Measurements from ENCODE around the gene ZNF780A.
"Not testable (repeated sequence)": the region's sequence is repeated elsewhere in the genome, so short reads cannot be mapped to it uniquely, and the experiment has no call there.

The ZNF780A gene

DNA sequence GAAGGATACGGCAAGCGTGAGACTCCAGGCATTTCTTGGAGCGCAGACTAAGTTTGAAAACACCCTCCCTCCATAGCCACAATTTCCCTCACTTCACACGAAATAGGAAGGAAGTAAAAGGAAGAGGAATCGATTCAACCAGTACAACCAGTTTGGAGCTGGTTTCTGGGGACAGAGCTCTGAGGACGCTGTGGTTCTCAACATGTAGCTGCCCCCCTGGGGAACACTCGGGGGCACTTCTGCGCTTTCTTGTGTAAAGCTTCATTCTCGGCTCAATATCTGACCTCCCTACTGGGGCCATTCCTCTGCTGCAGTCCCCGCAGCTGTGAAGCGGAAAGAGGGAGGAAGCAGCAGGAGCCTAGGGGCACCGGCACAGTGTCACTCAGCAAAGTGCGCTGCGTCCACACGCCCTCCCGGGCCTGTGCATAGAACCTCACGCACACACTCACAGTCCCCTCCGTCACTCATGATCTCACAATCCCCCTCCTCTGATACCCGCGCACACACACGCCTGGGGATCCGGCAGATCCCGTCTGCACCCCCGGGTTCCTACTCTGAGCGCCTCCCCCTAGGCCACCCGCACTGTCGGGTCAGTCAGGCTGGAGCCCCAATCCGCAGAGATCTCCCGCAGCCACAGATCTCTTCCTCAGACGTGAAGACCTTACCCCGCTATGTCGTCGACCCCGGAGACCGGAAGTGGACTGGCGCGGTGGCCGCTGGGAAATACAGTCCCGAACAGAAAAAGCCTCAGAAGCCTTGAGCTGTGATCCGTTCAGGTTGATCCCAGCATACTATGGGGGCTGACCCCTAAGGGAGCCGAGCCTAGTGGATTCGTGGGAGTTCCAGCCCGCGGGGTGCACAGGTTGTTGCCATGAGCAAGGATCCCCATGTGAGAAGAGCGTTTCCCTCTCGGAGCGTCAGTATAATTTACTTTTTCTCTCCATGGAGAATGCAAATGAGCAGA, at the start of gene ZNF780A:
Gene ZNF780A (minus strand): TSS at position 703 of the 964 bp plus-strand sequence. CDS start 6,190 bp downstream, outside the sequence.
- peak; percentile 49 for DNase-seq (ENCODE audit: low spot score)
- no peak for FAIRE-seq

DNA sequence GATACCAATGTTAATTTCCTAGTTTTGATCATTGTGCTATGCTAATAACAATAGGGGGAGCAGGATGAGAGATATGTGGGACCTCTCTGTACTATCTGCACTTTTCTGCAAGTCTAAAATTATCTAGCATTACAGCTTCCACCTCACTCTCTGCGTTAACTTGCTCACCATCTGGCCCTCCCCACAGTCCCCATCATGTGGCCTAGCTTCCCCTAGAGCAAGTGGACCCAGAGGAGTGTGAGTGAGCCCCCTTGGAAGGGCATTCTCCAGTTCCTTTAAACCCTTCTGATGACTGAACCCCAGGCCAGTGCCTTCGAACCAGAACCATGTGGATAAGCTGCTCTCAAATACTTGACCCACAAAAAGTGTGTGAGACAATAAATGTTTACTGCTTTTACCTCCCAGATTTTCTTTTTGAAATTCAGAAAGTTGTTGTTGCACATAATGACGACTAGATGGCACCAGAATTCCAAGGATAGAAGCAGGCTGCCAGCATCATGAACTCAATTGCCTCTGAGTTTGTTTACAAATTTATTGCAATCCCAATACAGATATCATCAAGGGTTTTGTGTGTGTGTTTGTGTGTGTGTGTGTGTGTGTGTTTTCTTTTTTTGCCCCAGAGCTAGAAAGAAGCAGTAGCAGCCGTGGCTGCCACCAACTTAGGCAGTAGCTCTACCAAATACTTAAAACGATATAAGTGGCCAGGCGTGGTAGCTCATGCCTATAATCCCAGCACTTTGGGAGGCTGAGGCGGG, 49.0 kb upstream of the ZNF780A start:
- FAIRE-seq, result peak; percentile 52
- DNase-seq (ENCODE audit: low spot score), result peak; percentile 43

GRCh38 chr19:40136818-40137217, 46.1 kb upstream of the ZNF780A start:
- no peak for FAIRE-seq
- no peak for DNase-seq (ENCODE audit: low spot score)

- FAIRE-seq, result no peak
- no peak for DNase-seq (ENCODE audit: low spot score)
These were observed 44.1 kb upstream of the ZNF780A start for GRCh38 chr19:40134866-40135265.

GRCh38 chr19:40133491-40133890, 42.7 kb upstream of the ZNF780A start:
- DNase-seq (ENCODE audit: low spot score) (no peak), FAIRE-seq (no peak)

DNA sequence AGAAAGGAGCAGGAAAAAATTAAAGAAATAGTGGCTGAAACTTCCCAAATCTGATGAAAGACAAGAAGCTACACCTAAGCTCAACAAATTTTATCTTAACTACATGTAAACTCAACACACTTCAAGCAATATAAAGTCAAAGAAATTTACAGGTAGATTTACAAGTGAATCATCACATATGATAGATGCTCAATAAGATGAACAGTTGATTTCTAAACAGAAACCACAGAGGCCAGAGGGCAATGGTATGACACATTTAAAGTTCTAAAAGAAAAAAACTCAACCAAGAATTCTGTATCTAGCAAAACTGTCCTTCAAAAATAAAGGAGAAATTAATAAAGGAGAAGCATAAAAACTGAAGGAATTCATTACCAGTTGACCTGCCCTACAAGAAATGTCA, 39.3 kb upstream of the ZNF780A start:
- DNase-seq (ENCODE audit: low spot score) (no peak), FAIRE-seq (no peak)

DNA sequence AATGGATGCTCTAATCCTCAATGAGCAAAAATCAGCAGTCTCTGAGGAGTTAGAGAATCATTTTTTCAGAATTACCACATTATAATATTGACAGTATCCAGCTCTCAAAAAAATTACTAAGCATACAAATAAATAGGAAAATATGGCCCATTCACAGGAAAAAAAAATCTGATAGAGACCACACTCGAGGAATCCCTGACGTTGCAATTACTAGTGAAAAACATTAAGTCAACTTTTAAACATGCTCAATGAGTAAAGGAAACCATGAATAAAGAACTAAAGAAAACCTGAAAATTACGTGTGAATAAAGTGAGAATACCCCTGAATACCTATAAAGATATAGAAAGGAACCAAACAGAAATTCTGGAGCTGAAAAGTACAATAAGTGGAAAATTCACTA, 38.7 kb upstream of the ZNF780A start:
- FAIRE-seq, result no peak
- DNase-seq (ENCODE audit: low spot score), result no peak

- DNase-seq (ENCODE audit: low spot score), result no peak
- no peak for FAIRE-seq
These were observed 38.2 kb upstream of the ZNF780A start for GRCh38 chr19:40128991-40129390.

GRCh38 chr19:40119380-40119779, 28.6 kb upstream of the ZNF780A start:
- FAIRE-seq, result no peak
- DNase-seq (ENCODE audit: low spot score), result no peak

DNA sequence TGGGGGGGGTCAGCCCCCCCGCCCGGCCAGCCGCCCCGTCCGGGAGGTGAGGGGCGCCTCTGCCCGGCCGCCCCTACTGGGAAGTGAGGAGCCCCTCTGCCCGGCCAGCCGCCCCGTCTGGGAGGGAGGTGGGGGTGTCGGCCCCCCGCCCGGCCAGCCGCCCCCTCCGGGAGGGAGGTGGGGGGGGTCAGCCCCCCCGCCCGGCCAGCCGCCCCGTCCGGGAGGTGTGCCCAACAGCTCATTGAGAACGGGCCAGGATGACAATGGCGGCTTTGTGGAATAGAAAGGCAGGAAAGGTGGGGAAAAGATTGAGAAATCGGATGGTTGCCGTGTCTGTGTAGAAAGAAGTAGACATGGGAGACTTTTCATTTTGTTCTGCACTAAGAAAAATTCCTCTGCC, 27.9 kb upstream of the ZNF780A start:
- DNase-seq (ENCODE audit: low spot score), result not testable (repeated sequence)

GRCh38 chr19:40116075-40116474, 25.3 kb upstream of the ZNF780A start:
- FAIRE-seq (no peak), DNase-seq (ENCODE audit: low spot score) (no peak)

More for the DNA sequence above, 27.9 kb upstream of the ZNF780A start:
- FAIRE-seq, result not testable (repeated sequence)

- not testable (repeated sequence) for FAIRE-seq; DNase-seq (ENCODE audit: low spot score)
These were observed 23.4 kb upstream of the ZNF780A start for GRCh38 chr19:40114119-40114518.

DNA sequence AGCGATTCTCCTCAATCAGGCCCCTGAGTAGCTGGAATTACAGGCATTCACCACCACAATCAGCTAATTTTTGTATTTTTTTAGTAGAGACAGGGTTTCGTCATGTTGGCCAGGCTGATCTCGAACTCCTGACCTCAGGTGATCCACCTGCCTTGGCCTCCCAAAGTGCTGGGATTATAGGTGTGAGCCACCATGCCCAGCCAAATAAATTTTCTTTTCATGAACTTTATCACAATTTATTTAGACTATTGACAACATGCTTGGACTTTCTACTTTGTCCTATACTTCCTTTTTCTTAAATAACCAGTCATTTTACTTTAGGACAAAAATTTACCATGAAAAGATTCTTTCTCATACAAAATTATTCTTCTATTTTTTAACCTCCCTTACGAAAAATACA, 21.5 kb upstream of the ZNF780A start:
- not testable (repeated sequence) for FAIRE-seq; DNase-seq (ENCODE audit: low spot score)

DNA sequence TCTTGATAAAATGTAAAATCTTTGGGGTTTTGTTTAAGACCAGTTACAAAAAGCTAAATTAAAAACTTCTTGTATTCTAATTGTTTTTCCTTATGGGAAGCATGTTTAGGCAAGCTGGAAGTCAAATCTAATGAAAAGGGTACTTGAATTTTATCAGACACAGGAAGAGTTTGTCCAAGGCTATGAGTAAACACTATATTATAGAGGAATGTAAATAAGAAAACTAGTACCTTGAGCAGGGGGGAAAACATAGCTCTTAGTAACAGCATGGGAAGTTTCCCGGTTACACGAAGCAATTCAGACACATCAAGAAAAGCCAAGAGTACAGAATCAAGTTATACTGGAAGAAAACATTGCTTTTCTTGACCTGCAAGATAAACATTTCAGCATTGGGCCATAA, 19.8 kb upstream of the ZNF780A start:
- no peak for FAIRE-seq
- DNase-seq (ENCODE audit: low spot score), result no peak

DNA sequence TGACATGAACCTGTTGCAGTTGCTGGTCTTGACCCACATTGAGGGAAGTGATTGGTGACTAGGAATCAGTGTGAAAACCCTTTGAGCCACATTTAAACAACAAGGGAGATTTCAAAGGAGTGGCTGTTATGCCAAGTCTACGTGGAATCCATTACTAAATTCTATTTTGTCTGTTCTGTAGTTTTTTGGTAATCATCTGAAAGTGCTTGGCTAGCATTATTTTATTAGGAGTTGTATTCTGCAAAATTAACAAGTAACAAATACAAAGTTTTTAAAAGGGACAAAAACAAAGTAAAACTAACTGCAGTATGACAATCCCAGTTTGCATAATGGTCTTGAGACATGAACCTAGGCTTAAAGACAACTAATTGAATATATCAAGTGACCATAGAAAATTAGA, 14.0 kb upstream of the ZNF780A start:
- no peak for FAIRE-seq

GRCh38 chr19:40103600-40103999, 12.9 kb upstream of the ZNF780A start:
- FAIRE-seq, result no peak

More for the DNA sequence above, 14.0 kb upstream of the ZNF780A start:
- no peak for DNase-seq (ENCODE audit: low spot score)

GRCh38 chr19:40101813-40102212, 11.1 kb upstream of the ZNF780A start:
- no peak for FAIRE-seq
- DNase-seq (ENCODE audit: low spot score), result no peak

More at GRCh38 chr19:40103600-40103999, 12.9 kb upstream of the ZNF780A start:
- no peak for DNase-seq (ENCODE audit: low spot score)

DNA sequence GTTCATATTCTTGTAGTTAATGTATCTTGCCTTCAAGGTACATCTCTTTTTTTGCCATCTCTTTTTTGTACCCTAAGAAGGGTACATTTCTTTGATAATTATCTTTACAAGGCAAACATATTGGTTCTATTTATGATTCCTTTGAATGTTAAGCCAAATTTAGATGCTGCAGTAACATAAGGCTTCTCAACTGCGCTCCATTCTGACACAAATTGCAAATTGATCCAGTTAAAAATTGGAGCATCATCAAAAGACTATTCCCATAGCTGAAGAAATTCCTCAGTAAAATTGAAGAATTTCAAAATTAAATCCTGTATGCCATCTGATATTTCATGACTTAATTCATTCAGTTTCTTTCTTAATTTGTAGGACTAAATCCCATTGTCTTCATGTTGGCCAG, 2.7 kb upstream of the ZNF780A start:
- FAIRE-seq, result no peak

DNA sequence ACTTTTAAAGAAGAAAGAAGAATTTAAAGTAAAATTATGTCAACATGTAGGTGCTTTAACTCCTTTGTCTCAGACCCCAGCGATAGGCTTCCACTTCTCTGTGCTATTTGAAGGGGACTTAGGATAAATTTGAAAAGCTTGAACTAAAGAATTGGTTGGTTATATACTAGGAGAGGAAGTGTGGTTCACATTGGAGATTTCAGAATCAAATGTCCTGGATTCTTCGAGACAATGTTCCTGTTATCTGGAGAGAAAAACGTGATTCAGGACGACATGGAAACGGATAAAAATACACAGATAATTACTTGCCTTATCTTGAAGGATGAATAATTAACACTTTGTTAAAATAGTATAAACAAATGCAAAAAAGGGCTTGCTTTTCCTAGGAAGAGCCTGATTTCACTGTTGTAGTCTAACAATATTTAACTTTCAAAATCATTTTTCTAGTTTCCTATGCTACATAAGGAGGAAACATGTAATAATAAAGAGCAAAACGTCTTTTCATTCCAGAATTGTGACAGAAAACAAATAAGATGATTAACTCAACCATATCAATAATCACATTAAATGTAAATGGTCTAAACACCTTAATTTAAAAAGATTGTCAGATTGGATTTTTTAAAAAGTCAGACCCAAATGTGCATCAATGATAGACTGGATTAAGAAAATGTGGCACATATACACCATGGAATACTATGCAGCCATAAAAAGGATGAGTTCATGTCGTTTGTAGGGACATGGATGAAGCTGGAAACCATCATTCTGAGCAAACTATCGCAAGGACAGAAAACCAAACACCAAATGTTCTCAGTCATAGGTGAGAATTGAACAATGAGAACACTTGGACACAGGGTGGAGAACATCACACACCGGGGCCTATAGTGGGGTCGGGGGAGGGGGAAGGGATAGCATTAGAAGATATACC, 724 bp upstream of the ZNF780A start:
- no peak for FAIRE-seq
- no peak for DNase-seq (ENCODE audit: low spot score)

More for the DNA sequence above, 2.7 kb upstream of the ZNF780A start:
- no peak for DNase-seq (ENCODE audit: low spot score)

DNA sequence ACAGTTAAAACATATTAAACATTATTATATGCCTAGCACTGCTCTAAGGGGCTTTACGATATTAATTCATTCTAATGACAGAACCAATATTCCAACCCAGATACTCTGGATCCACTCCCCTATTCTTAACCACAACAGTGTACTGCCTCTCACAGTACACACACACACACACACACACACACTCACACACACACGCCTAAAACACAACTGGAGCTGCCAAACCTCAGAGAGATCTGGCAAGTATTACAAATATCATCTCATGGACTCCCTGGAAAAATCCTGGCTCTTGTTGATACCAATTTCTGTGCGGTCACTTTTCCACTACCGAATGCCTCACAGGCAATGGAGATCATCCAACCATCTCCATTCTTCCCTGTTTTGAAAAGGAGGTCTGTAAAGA, 1.3 kb downstream of the ZNF780A start:
- DNase-seq (ENCODE audit: low spot score), result no peak
- no peak for FAIRE-seq

Data from RCC 7860 (cell line).